Adrenal gland (tissue), 5 donors: Measurements from ENCODE around the gene HAGH.
A peak's percentile ranks its signal among the peaks of the same experiment; 100 is the strongest.

Experiments
- CTCF ChIP-seq, 6 experiments: fragments of 450-650 bp in 4 of 6; fragments of 200-600 bp in 2 of 6; sonication (generic) in 1 of 6; IDR thresholded peaks; 1 replicate in 5 of 6; 2 replicates in 1 of 6; pipeline versions ENCODE4 v1.5.1 to v1.8.0; 2016 to 2021; ENCODE audit warnings: antibody characterized with exemption in 6 of 6, mild to moderate bottlenecking in 2 of 6, moderate library complexity in 1 of 6
- POLR2A ChIP-seq, 2 donors: fragments of 450-650 bp; IDR thresholded peaks; one replicate each; pipeline ENCODE4 v1.6.1; 2017; ENCODE audit warnings: antibody characterized with exemption in 2 of 2, mild to moderate bottlenecking in 2 of 2, moderate library complexity in 1 of 2
- donor health status: DM: no; HTN: no; CAD: no.

- TF ChIP-seq CTCF (IDR thresholded peaks at IDR 0.05) (no peak), POLR2A (IDR thresholded peaks at IDR 0.05) (peak; percentile 55 to 75)
Measured at GRCh38 chr16:1782408-1783264, 44.0 kb downstream of the HAGH start, which contains the start of the genes NUBP2 and SPSB3.
